Measurements from ENCODE around the gene ST8SIA5.

GRCh38 chr18:46641917-46642316 is 114.9 kb downstream of the ST8SIA5 start:
- TF ChIP-seq CTCF (IDR thresholded peaks at IDR 0.05) = no peak
- TF ChIP-seq POLR2A (IDR thresholded peaks at IDR 0.05) = no peak
